BJ (cell line): Measurements from ENCODE around the gene ZMPSTE24. TPM values are rescaled to one million over a fixed set of nuclear protein-coding genes. Genes with fewer than 3 reads are reported as not detected.
"Not testable (repeated sequence)": the region's sequence is repeated elsewhere in the genome, so short reads cannot be mapped to it uniquely, and the experiment has no call there.

Experiments
- CTCF ChIA-PET: fragments of 350-600 bp; formaldehyde crosslinking; extraction: SDS; loops from one replicate; lab custom pipeline; 2021; ENCODE audit warnings: antibody characterized with exemption, inconsistent platforms; lab: Yijun Ruan, JAX
- POLR2A ChIA-PET: fragments of 300-600 bp; sonication (Branson Sonifier 250); formaldehyde crosslinking; extraction: SDS; loops from one replicate; lab custom pipeline; 2021; ENCODE audit warnings: antibody characterized with exemption; lab: Charles Lee
- DNase-seq: peaks from one replicate; pipeline ENCODE4 v3.0.0-alpha.2; 2011; ENCODE audit warnings: low read depth
- H3K27me3 ChIP-seq: 2 replicates; pipeline ENCODE4 v1.6.0; 2011; ENCODE audit warnings: low read length; ENCODE audit not compliant: control insufficient read depth, insufficient read depth
- H3K36me3 ChIP-seq: 2 replicates; pipeline ENCODE4 v1.5.1; 2011; ENCODE audit warnings: low read length; ENCODE audit not compliant: control insufficient read depth, insufficient read depth
- H3K4me3 ChIP-seq: 2 replicates; pipeline ENCODE4 v1.5.1; 2011; ENCODE audit warnings: low read depth, mild to moderate bottlenecking, control low read depth, low read length
- CTCF ChIP-seq: IDR thresholded peaks from 2 replicates; pipeline ENCODE4 v1.5.1; 2011; ENCODE audit warnings: low read depth, mild to moderate bottlenecking, control low read depth, inconsistent platforms, low read length, moderate library complexity; ENCODE audit not compliant: insufficient read depth
- polyA minus RNA-seq: library from RNA; depleted of rRNA, polyadenylated mRNA; stranded (reverse); fragments of >200 nt; gene quantifications from 2 replicates; pipeline ENCODE4 v1.2.3, GENCODE V29; 2011; rRNA and poly(A)+ RNA removed
- polyA plus RNA-seq: library from polyadenylated mRNA; depleted of rRNA; stranded (reverse); fragments of >200 nt; gene quantifications from 2 replicates; pipeline ENCODE4 v1.2.3, GENCODE V29; 2011; rRNA removed

ZMPSTE24 gene
- polyA plus RNA-seq (16.5 and 37.3 TPM in 2 replicates), polyA minus RNA-seq (21.4 and 24.2 TPM in 2 replicates)

GRCh38 chr1:40257688-40258444 is at the start of gene ZMPSTE24:
ZMPSTE24 (plus strand) TSS chr1:40258236; CDS start chr1:40258272, 36 bp downstream.
- DNase-seq, result peak; percentile 68
- CTCF ChIA-PET, result interaction anchor here (0.6 to 1.1 kb wide), 2 partner anchors 10 to 114 kb away, joined by 3 read pairs; partner anchors contain the start of gene TMCO2
- Histone ChIP-seq H3K36me3 (peaks cover 6% of the 10 kb centered on the region), H3K4me3 (peak within 1 kb of the TSS; percentile 87), H3K27me3 (no peaks in the 10 kb centered on the region)
- POLR2A ChIA-PET, result interaction anchor here (0.6 kb wide), 1 partner anchor 9 kb away, joined by 5 read pairs; no protein-coding TSS in a partner anchor
- no peak for TF ChIP-seq CTCF

- no peaks in the 10 kb centered on the region for H3K36me3 ChIP-seq
- CTCF ChIA-PET, result interaction anchor here (0.7 to 1.2 kb wide), 2 partner anchors 10 to 16 kb away, joined by 3 to 4 read pairs; no protein-coding TSS in a partner anchor
- no peak for TF ChIP-seq CTCF
- POLR2A ChIA-PET, result no interaction called here
- no peak overlapping the region for H3K4me3 ChIP-seq
- DNase-seq, result no peak
- H3K27me3 ChIP-seq, result no peaks in the 10 kb centered on the region
Observed at GRCh38 chr1:40210511-40211204, 47.4 kb upstream of the ZMPSTE24 start.

GRCh38 chr1:40218333-40218732 is 39.7 kb upstream of the ZMPSTE24 start:
- CTCF ChIA-PET, result interaction anchor here (1.1 kb wide), 1 partner anchor 120 kb away, joined by 3 read pairs; no protein-coding TSS in a partner anchor
- POLR2A ChIA-PET, result no interaction called here
- H3K4me3 ChIP-seq, result no peak overlapping the region
- DNase-seq, result no peak
- no peak for TF ChIP-seq CTCF
- no peaks in the 10 kb centered on the region for H3K27me3 ChIP-seq
- no peaks in the 10 kb centered on the region for H3K36me3 ChIP-seq

GRCh38 chr1:40221471-40221905 is 36.5 kb upstream of the ZMPSTE24 start:
- CTCF ChIA-PET, H3K36me3 ChIP-seq, POLR2A ChIA-PET, DNase-seq, H3K4me3 ChIP-seq, H3K27me3 ChIP-seq: not testable (repeated sequence)

GRCh38 chr1:40221977-40222772 is 35.9 kb upstream of the ZMPSTE24 start:
- ChIA-PET CTCF (interaction anchor here (0.5 kb wide), 1 partner anchor 162 kb away, joined by 3 read pairs; no protein-coding TSS in a partner anchor), POLR2A (no interaction called here)
- no peak overlapping the region for H3K4me3 ChIP-seq
- no peak for TF ChIP-seq CTCF
- H3K36me3 ChIP-seq, result no peaks in the 10 kb centered on the region
- no peak for DNase-seq
- H3K27me3 ChIP-seq, result no peaks in the 10 kb centered on the region
